SKM-1 (cell line): ENCODE results near the gene SLC25A44.
"Not testable (repeated sequence)": the region's sequence is repeated elsewhere in the genome, so short reads cannot be mapped to it uniquely, and the experiment has no call there.

Source experiments
- DNase-seq: peaks from one replicate; lab custom pipeline; 2025; ENCODE audit not compliant: unreplicated experiment; lab: John Stamatoyannopoulos, UW

SLC25A44 gene

GRCh38 chr1:156163712-156164111 is 30.2 kb upstream of the SLC25A44 start:
- DNase-seq = no peak

- DNase-seq = no peak
Measured at GRCh38 chr1:156164125-156164831, 29.6 kb upstream of the SLC25A44 start.

- DNase-seq = no peak
Measured at GRCh38 chr1:156165083-156165482, 28.8 kb upstream of the SLC25A44 start.

- no peak for DNase-seq
Measured at GRCh38 chr1:156167536-156167935, 26.4 kb upstream of the SLC25A44 start.

- no peak for DNase-seq
Measured at GRCh38 chr1:156172696-156173470, 21.0 kb upstream of the SLC25A44 start.

- DNase-seq = no peak
Measured at GRCh38 chr1:156176610-156177210, 17.2 kb upstream of the SLC25A44 start.

- no peak for DNase-seq
Measured at GRCh38 chr1:156177919-156178654, 15.8 kb upstream of the SLC25A44 start.

- DNase-seq = no peak
Measured at GRCh38 chr1:156180471-156180870, 13.4 kb upstream of the SLC25A44 start.

- not testable (repeated sequence) for DNase-seq
Measured at GRCh38 chr1:156181391-156181924, 12.4 kb upstream of the SLC25A44 start.

- DNase-seq = not testable (repeated sequence)
Measured at GRCh38 chr1:156182010-156182779, 11.7 kb upstream of the SLC25A44 start.

- not testable (repeated sequence) for DNase-seq
Measured at GRCh38 chr1:156186347-156187177, 7.3 kb upstream of the SLC25A44 start.

GRCh38 chr1:156190265-156190664 is 3.6 kb upstream of the SLC25A44 start:
- not testable (repeated sequence) for DNase-seq

- DNase-seq = no peak
Measured at GRCh38 chr1:156191292-156191964, 2.5 kb upstream of the SLC25A44 start.

GRCh38 chr1:156193208-156193487 is 756 bp upstream of the SLC25A44 start:
- no peak for DNase-seq

- DNase-seq = no peak
Measured at GRCh38 chr1:156194300-156194652, 372 bp downstream of the SLC25A44 start.

GRCh38 chr1:156195853-156196252 is 1.9 kb downstream of the SLC25A44 start:
- no peak for DNase-seq

GRCh38 chr1:156196445-156196844 is 2.5 kb downstream of the SLC25A44 start:
- DNase-seq = no peak

- DNase-seq = no peak
Measured at GRCh38 chr1:156198831-156199349, 5.0 kb downstream of the SLC25A44 start.

- DNase-seq = no peak
Measured at GRCh38 chr1:156200044-156200443, 6.1 kb downstream of the SLC25A44 start.
